ENCODE data around the gene KIAA1328. TPM values are rescaled to one million over a fixed set of nuclear protein-coding genes. Genes with fewer than 3 reads are reported as not detected.

KIAA1328 gene
- total RNA-seq, 1 donor from 2014 or later = 9.2 TPM

- DNase-seq (ENCODE audit: low spot score) = no peak
- H3K36me3 Mint-ChIP-seq (ENCODE audit: low read depth, unreplicated experiment) = no peaks in the 10 kb centered on the region
- H3K27me3 Mint-ChIP-seq (ENCODE audit: unreplicated experiment) = no peaks in the 10 kb centered on the region
- no peak overlapping the region for H3K27ac Mint-ChIP-seq (ENCODE audit: unreplicated experiment)
- H3K9me3 Mint-ChIP-seq (ENCODE audit: unreplicated experiment) = no peaks in the 10 kb centered on the region
- TF ChIP-seq, protein P1, sequence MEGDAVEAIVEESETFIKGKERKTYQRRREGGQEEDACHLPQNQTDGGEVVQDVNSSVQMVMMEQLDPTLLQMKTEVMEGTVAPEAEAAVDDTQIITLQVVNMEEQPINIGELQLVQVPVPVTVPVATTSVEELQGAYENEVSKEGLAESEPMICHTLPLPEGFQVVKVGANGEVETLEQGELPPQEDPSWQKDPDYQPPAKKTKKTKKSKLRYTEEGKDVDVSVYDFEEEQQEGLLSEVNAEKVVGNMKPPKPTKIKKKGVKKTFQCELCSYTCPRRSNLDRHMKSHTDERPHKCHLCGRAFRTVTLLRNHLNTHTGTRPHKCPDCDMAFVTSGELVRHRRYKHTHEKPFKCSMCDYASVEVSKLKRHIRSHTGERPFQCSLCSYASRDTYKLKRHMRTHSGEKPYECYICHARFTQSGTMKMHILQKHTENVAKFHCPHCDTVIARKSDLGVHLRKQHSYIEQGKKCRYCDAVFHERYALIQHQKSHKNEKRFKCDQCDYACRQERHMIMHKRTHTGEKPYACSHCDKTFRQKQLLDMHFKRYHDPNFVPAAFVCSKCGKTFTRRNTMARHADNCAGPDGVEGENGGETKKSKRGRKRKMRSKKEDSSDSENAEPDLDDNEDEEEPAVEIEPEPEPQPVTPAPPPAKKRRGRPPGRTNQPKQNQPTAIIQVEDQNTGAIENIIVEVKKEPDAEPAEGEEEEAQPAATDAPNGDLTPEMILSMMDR (IDR thresholded peaks at IDR 0.05; ENCODE audit: unreplicated experiment) = no peak
- no peaks in the 10 kb centered on the region for H3K4me1 Mint-ChIP-seq (ENCODE audit: unreplicated experiment)
- H3K4me3 Mint-ChIP-seq (ENCODE audit: unreplicated experiment) = no peak overlapping the region
Measured at GRCh38 chr18:37182340-37183135, 353.6 kb downstream of the KIAA1328 start.

- no peak for DNase-seq (ENCODE audit: low spot score)
- Mint-ChIP-seq H3K27ac (ENCODE audit: unreplicated experiment) (no peak overlapping the region), H3K36me3 (ENCODE audit: low read depth, unreplicated experiment) (no peaks in the 10 kb centered on the region), H3K27me3 (ENCODE audit: unreplicated experiment) (no peaks in the 10 kb centered on the region), H3K4me3 (ENCODE audit: unreplicated experiment) (no peak overlapping the region), H3K9me3 (ENCODE audit: unreplicated experiment) (no peaks in the 10 kb centered on the region), H3K4me1 (ENCODE audit: unreplicated experiment) (no peaks in the 10 kb centered on the region)
- TF ChIP-seq, protein P1 (IDR thresholded peaks at IDR 0.05; ENCODE audit: unreplicated experiment) = no peak
Measured at GRCh38 chr18:37184209-37184868, 355.4 kb downstream of the KIAA1328 start.

DNA sequence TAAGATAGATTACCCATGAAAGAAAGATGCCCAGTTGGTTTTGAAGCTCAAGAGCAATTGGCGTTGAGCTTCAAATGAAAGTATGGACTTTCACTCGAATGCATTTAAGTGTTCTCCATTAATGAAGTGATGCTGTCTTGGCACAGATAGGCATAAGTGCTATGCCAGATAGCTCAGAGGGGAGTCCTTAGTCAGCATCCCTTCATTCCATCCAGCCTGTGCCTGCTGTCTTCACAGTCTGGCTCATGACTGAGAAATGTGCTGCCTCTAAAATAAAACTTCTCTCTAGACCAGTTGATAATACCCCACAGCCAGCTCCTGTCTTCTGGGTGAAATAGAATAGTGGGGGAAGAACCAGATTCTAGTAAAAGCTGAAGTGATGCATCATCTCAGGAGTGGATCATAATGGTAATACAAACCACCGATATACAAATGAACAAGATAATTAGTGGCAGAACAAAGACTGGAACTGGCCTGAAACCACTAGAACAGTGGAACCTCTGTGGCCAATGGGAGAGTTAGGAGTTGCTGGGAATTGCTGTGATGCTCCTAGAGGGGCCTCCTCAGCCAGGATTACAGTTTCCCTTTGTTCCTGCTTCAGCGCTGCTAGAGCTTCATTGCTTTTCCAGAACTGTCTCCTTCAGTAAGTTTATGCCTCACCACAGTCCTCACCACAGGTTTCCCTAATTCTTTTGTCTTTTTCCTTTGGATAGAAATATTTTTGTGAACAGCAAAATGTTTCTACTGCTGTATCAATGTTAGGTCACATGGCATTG, 359.3 kb downstream of the KIAA1328 start:
- no peak for DNase-seq (ENCODE audit: low spot score)

GRCh38 chr18:37199741-37200140, 370.8 kb downstream of the KIAA1328 start:
- Mint-ChIP-seq H3K27ac (ENCODE audit: unreplicated experiment) (no peak overlapping the region), H3K36me3 (ENCODE audit: low read depth, unreplicated experiment) (no peaks in the 10 kb centered on the region), H3K9me3 (ENCODE audit: unreplicated experiment) (no peaks in the 10 kb centered on the region), H3K27me3 (ENCODE audit: unreplicated experiment) (no peaks in the 10 kb centered on the region), H3K4me3 (ENCODE audit: unreplicated experiment) (no peak overlapping the region), H3K4me1 (ENCODE audit: unreplicated experiment) (no peaks in the 10 kb centered on the region)
- no peak for DNase-seq (ENCODE audit: low spot score)
- TF ChIP-seq, protein P1 (IDR thresholded peaks at IDR 0.05; ENCODE audit: unreplicated experiment) = no peak

More for the DNA sequence above, 359.3 kb downstream of the KIAA1328 start:
- no peaks in the 10 kb centered on the region for H3K27me3 Mint-ChIP-seq (ENCODE audit: unreplicated experiment)
- H3K36me3 Mint-ChIP-seq (ENCODE audit: low read depth, unreplicated experiment) = no peaks in the 10 kb centered on the region
- H3K9me3 Mint-ChIP-seq (ENCODE audit: unreplicated experiment) = no peaks in the 10 kb centered on the region
- no peak overlapping the region for H3K4me3 Mint-ChIP-seq (ENCODE audit: unreplicated experiment)
- TF ChIP-seq, protein P1 (IDR thresholded peaks at IDR 0.05; ENCODE audit: unreplicated experiment) = no peak
- no peak overlapping the region for H3K27ac Mint-ChIP-seq (ENCODE audit: unreplicated experiment)
- H3K4me1 Mint-ChIP-seq (ENCODE audit: unreplicated experiment) = no peaks in the 10 kb centered on the region

All from endothelial cell (in vitro differentiated cells).